SK-N-SH (cell line): ENCODE data around the gene BTBD2.

Experiments used
- CHD2 ChIP-seq: fragments of 150-350 bp; IDR thresholded peaks from 2 replicates; pipeline ENCODE4 v1.6.1; 2018; ENCODE audit warnings: low read length; ENCODE audit not compliant: partially characterized antibody
- CTCF ChIP-seq: fragments of 200-600 bp; sonication (generic); IDR thresholded peaks from 2 replicates; pipeline ENCODE4 v1.6.1; 2017; ENCODE audit warnings: antibody characterized with exemption, mild to moderate bottlenecking, moderate library complexity
- EP300 ChIP-seq, 2 experiments: IDR thresholded peaks; 2 replicates each; pipeline versions ENCODE4 v1.4.0 to v1.6.1; 2012; ENCODE audit warnings: borderline replicate concordance in 1 of 2, low read depth in 1 of 2, low read length in 1 of 2
- FOXM1 ChIP-seq: IDR thresholded peaks from 2 replicates; pipeline ENCODE4 v1.4.0; 2012; ENCODE audit warnings: low read depth, mild to moderate bottlenecking
- IRF3 ChIP-seq: fragments of 150-350 bp; IDR thresholded peaks from 2 replicates; pipeline ENCODE4 v1.6.1; 2016; ENCODE audit warnings: mild to moderate bottlenecking, low read depth, low read length
- MAX ChIP-seq: IDR thresholded peaks from 2 replicates; pipeline ENCODE4 v1.4.0; 2012; ENCODE audit warnings: low read depth
- MEF2A ChIP-seq: IDR thresholded peaks from 2 replicates; pipeline ENCODE4 v1.4.0; 2012; ENCODE audit warnings: low read depth, borderline replicate concordance
- POLR2AphosphoS5 ChIP-seq: IDR thresholded peaks from 2 replicates; pipeline ENCODE4 v1.6.1; 2012; ENCODE audit warnings: low read depth, low read length
- REST ChIP-seq: IDR thresholded peaks from 2 replicates; pipeline ENCODE4 v1.6.1; 2012; ENCODE audit warnings: mild to moderate bottlenecking, low read depth, low read length, moderate library complexity
- TAF1 ChIP-seq: IDR thresholded peaks from 2 replicates; pipeline ENCODE4 v1.6.1; 2012; ENCODE audit warnings: low read depth, mild to moderate bottlenecking, low read length, moderate library complexity, borderline replicate concordance
- TCF12 ChIP-seq: IDR thresholded peaks from 2 replicates; pipeline ENCODE4 v1.4.0; 2012
- USF2 ChIP-seq: fragments of 150-350 bp; IDR thresholded peaks from 2 replicates; pipeline ENCODE4 v1.6.1; 2017; ENCODE audit warnings: antibody characterized with exemption, low read length, low read depth, borderline replicate concordance
- YY1 ChIP-seq: IDR thresholded peaks from 2 replicates; pipeline ENCODE4 v1.4.0; 2012; ENCODE audit warnings: low read depth, mild to moderate bottlenecking

GRCh38 chr19:2011169-2011568 lies 4.3 kb downstream of the BTBD2 start:
- TF ChIP-seq CTCF (no peak), YY1 (no peak), MAX (no peak), IRF3 (no peak), USF2 (no peak), TCF12 (no peak), EP300 (IDR thresholded peaks at IDR 0.05; ENCODE audit: borderline replicate concordance in 1 of 2, low read depth in 1 of 2, low read length in 1 of 2) (no peak), REST (no peak), FOXM1 (no peak), MEF2A (no peak), TAF1 (no peak), CHD2 (no peak), POLR2AphosphoS5 (no peak)
